ENCODE results near the gene XK. TPM values are rescaled to one million over a fixed set of nuclear protein-coding genes. Genes with fewer than 3 reads are reported as not detected.
A peak's percentile ranks its signal among the peaks of the same experiment; 100 is the strongest.

Gene XK
- total RNA-seq, 2 experiments from 2014 or later, result 0.02 to 0.04 TPM

GRCh38 chrX:37659047-37659446, 26.5 kb upstream of the XK start:
- ChIA-PET CTCF (no interaction called here), POLR2A (no interaction called here)
- Mint-ChIP-seq H3K27me3 (no peaks in the 10 kb centered on the region), H3K27ac (no peak overlapping the region), H3K36me3 (ENCODE audit: low read depth) (no peaks in the 10 kb centered on the region), H3K4me3 (no peak overlapping the region), H3K4me1 (no peaks in the 10 kb centered on the region), H3K9me3 (no peaks in the 10 kb centered on the region)
- DNase-seq, result no peak

DNA sequence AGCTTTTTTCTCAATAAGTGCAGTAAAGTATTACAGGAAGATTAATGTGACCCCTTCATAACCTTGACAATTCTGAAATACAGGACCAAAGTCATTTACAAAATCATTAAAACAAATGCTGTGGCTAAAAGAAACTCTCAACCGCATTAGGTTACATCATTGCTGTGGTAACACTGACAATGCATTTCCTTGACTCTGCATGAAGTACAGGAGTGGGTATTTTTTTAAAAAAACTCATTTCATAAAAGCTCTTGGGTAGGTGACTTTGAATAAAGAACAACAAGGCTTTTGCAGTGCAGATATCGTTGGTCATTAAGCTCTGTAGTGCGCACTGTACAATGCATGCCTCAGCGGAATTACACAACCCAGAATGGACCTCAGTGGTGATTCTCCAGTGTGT, 23.4 kb upstream of the XK start:
- Mint-ChIP-seq H3K9me3 (no peaks in the 10 kb centered on the region), H3K27me3 (no peaks in the 10 kb centered on the region)
- POLR2A ChIA-PET, result no interaction called here

DNA sequence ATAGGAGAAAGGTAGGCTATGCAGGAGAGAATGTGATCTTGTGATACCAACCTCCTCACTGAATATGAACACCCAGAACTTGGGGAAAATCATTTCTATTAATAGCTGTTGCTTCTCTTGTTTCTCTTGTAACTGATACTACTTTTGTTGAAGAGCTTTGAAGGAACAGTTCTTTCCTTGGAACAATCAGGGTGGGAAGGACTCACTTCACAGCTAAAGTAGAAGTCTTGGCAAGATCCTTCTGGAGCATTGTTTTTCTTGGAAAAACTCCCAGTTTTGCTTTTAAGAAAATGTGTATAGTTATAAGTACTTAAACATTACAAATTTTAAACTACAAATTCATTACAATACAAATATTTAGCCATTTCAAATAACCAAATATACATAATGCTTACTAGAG, 19.1 kb upstream of the XK start:
- Mint-ChIP-seq H3K4me3 (no peak overlapping the region), H3K4me1 (no peaks in the 10 kb centered on the region), H3K9me3 (no peaks in the 10 kb centered on the region), H3K36me3 (ENCODE audit: low read depth) (no peaks in the 10 kb centered on the region), H3K27me3 (no peaks in the 10 kb centered on the region), H3K27ac (no peak overlapping the region)
- POLR2A ChIA-PET, result no interaction called here
- DNase-seq, result no peak
- CTCF ChIA-PET, result no interaction called here

More for the DNA sequence above, 23.4 kb upstream of the XK start:
- H3K4me3 Mint-ChIP-seq, result no peak overlapping the region
- DNase-seq, result no peak
- no peaks in the 10 kb centered on the region for H3K36me3 Mint-ChIP-seq (ENCODE audit: low read depth)
- no peaks in the 10 kb centered on the region for H3K4me1 Mint-ChIP-seq
- H3K27ac Mint-ChIP-seq, result no peak overlapping the region
- CTCF ChIA-PET, result interaction anchor here (0.6 kb wide), 1 partner anchor 86 kb away, joined by 3 read pairs; no protein-coding TSS in a partner anchor

DNA sequence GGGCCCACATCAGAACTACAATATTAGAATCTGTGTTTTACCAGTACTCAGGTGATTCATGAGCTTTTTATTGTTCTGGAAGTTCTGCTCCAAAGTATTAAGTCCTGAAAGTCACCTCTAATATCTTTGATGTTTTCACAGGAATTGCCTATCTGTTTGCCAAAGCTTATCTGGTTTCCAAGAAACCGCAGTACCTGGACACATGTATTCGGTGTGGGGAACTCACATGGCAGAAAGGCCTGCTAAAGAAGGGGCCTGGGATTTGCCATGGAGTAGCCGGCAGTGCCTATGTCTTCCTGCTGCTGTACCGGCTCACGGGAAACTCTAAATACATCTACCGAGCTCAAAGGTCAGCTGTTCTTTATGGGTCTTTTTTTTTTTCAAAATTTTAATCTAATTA, 18.4 kb upstream of the XK start:
- POLR2A ChIA-PET, result no interaction called here
- Mint-ChIP-seq H3K4me1 (no peaks in the 10 kb centered on the region), H3K9me3 (no peaks in the 10 kb centered on the region), H3K27ac (no peak overlapping the region), H3K27me3 (no peaks in the 10 kb centered on the region), H3K36me3 (ENCODE audit: low read depth) (no peaks in the 10 kb centered on the region), H3K4me3 (no peak overlapping the region)
- CTCF ChIA-PET, result no interaction called here
- DNase-seq, result no peak

- Mint-ChIP-seq H3K9me3 (no peaks in the 10 kb centered on the region), H3K27ac (no peak overlapping the region), H3K4me3 (no peak overlapping the region), H3K27me3 (no peaks in the 10 kb centered on the region), H3K4me1 (no peaks in the 10 kb centered on the region), H3K36me3 (ENCODE audit: low read depth) (no peaks in the 10 kb centered on the region)
- ChIA-PET POLR2A (no interaction called here), CTCF (no interaction called here)
- no peak for DNase-seq
Observed at GRCh38 chrX:37672563-37672962, 13.0 kb upstream of the XK start.

GRCh38 chrX:37676811-37677210, 8.8 kb upstream of the XK start:
- Mint-ChIP-seq H3K9me3 (no peaks in the 10 kb centered on the region), H3K4me3 (no peak overlapping the region), H3K27ac (no peak overlapping the region), H3K27me3 (no peaks in the 10 kb centered on the region), H3K36me3 (ENCODE audit: low read depth) (no peaks in the 10 kb centered on the region), H3K4me1 (no peaks in the 10 kb centered on the region)
- ChIA-PET POLR2A (no interaction called here), CTCF (no interaction called here)
- DNase-seq, result no peak

DNA sequence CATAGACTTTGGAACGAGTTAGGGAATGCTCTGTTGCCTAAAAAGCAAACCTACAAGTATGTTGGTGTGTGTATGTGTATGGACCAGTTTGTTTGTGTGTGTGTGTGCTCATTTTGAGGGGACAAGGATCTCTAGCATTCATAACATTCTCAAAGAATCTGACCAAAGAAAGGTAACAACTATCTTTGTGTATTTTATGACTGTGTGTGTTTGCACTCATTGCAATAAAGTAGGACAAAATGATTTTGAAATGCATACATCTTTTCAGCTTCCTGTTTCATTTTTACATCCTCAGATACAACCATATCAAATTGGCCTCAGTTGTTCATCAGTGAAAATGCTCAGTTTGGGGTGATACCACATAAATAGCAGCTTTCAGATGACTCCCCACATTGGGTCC, 8.3 kb upstream of the XK start:
- POLR2A ChIA-PET, result no interaction called here
- Mint-ChIP-seq H3K4me3 (no peak overlapping the region), H3K4me1 (no peaks in the 10 kb centered on the region), H3K27me3 (no peaks in the 10 kb centered on the region), H3K36me3 (ENCODE audit: low read depth) (no peaks in the 10 kb centered on the region), H3K27ac (no peak overlapping the region), H3K9me3 (no peaks in the 10 kb centered on the region)
- no peak for DNase-seq
- CTCF ChIA-PET, result no interaction called here

DNA sequence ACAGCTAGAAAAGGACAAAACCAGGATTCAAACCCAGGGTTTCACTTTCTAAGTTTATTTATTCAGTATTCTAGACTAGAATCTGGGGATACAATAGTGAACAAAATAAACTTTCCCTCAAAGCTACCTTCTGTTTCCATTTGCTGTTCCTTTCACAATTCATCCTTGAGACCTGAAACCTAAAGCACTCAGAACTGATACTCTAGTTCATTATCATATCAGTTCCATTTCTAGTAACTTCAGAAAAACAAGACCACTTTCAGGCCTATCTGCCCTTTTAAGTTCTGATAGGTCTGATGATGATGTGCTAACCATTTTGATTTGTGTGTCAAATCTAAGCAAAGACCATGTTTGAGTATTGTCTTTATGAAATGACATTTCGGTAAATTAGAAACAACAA, 7.8 kb upstream of the XK start:
- Mint-ChIP-seq H3K4me1 (no peaks in the 10 kb centered on the region), H3K27ac (no peak overlapping the region), H3K4me3 (no peak overlapping the region), H3K36me3 (ENCODE audit: low read depth) (no peaks in the 10 kb centered on the region), H3K9me3 (no peaks in the 10 kb centered on the region), H3K27me3 (no peaks in the 10 kb centered on the region)
- DNase-seq, result no peak
- ChIA-PET CTCF (no interaction called here), POLR2A (no interaction called here)

GRCh38 chrX:37678574-37678973, 7.0 kb upstream of the XK start:
- Mint-ChIP-seq H3K9me3 (no peaks in the 10 kb centered on the region), H3K27ac (no peak overlapping the region), H3K4me3 (no peak overlapping the region), H3K27me3 (no peaks in the 10 kb centered on the region), H3K36me3 (ENCODE audit: low read depth) (no peaks in the 10 kb centered on the region), H3K4me1 (no peaks in the 10 kb centered on the region)
- ChIA-PET CTCF (no interaction called here), POLR2A (no interaction called here)
- DNase-seq, result no peak

- CTCF ChIA-PET, result no interaction called here
- Mint-ChIP-seq H3K4me1 (no peaks in the 10 kb centered on the region), H3K36me3 (ENCODE audit: low read depth) (no peaks in the 10 kb centered on the region), H3K27ac (no peak overlapping the region), H3K4me3 (no peak overlapping the region), H3K9me3 (no peaks in the 10 kb centered on the region), H3K27me3 (no peaks in the 10 kb centered on the region)
- POLR2A ChIA-PET, result no interaction called here
- no peak for DNase-seq
Observed at GRCh38 chrX:37679230-37679629, 6.4 kb upstream of the XK start.

- POLR2A ChIA-PET, result no interaction called here
- CTCF ChIA-PET, result no interaction called here
- H3K9me3 Mint-ChIP-seq, result no peaks in the 10 kb centered on the region
- no peak overlapping the region for H3K27ac Mint-ChIP-seq
- no peak overlapping the region for H3K4me3 Mint-ChIP-seq
- no peaks in the 10 kb centered on the region for H3K36me3 Mint-ChIP-seq (ENCODE audit: low read depth)
- peaks cover 2% of the 10 kb centered on the region for H3K27me3 Mint-ChIP-seq
- H3K4me1 Mint-ChIP-seq, result no peaks in the 10 kb centered on the region
- DNase-seq, result no peak
Observed at GRCh38 chrX:37679888-37680287, 5.7 kb upstream of the XK start.

DNA sequence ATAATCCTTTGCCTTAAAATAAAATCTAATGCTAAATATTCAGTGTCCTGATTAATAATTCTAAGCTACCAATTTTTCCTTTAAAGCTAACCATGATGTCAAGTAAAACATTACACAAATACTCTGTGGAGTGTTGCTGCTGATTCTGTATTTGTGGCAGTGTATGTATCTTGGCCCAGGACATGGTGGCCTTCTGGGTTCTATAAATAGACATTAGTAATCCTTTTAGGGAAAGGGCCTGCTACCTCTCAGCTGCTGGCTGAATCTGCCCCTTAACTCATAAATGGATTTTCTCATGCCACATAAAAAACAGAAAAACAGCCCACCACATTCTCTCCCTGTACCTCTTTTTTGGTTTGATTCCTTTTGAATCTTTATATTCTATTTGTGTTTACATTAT, 1.2 kb upstream of the XK start:
- CTCF ChIA-PET, result no interaction called here

DNA sequence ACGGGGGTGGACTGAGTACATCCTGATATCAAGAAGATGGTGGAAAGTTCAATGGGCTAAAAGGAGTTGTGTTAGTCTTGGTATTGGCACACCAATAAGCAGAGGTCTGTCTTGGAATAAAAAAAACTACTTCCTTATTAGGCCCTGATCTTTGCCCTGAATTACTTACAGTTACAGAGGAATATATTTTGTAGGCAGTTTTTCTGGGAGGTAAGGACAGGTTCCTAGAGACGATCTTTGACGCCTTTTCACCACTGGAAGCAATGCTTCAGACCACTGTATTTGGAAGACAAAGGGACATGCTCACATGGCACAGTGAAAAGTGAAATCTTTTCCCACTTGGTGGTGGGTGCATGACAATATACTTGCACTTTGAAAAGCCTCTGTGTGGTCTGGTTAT, 618 bp upstream of the XK start:
- no peaks in the 10 kb centered on the region for H3K9me3 Mint-ChIP-seq
- H3K4me1 Mint-ChIP-seq, result no peaks in the 10 kb centered on the region
- H3K4me3 Mint-ChIP-seq, result peak overlapping the region; percentile 46
- no peak for DNase-seq
- H3K27me3 Mint-ChIP-seq, result peaks cover 4% of the 10 kb centered on the region
- no peaks in the 10 kb centered on the region for H3K36me3 Mint-ChIP-seq (ENCODE audit: low read depth)
- POLR2A ChIA-PET, result no interaction called here
- no peak overlapping the region for H3K27ac Mint-ChIP-seq
- CTCF ChIA-PET, result no interaction called here

More for the DNA sequence above, 1.2 kb upstream of the XK start:
- peaks cover 4% of the 10 kb centered on the region for H3K27me3 Mint-ChIP-seq
- POLR2A ChIA-PET, result no interaction called here
- H3K4me1 Mint-ChIP-seq, result no peaks in the 10 kb centered on the region
- H3K4me3 Mint-ChIP-seq, result no peak overlapping the region
- no peaks in the 10 kb centered on the region for H3K36me3 Mint-ChIP-seq (ENCODE audit: low read depth)
- H3K9me3 Mint-ChIP-seq, result no peaks in the 10 kb centered on the region
- H3K27ac Mint-ChIP-seq, result no peak overlapping the region
- no peak for DNase-seq

DNA sequence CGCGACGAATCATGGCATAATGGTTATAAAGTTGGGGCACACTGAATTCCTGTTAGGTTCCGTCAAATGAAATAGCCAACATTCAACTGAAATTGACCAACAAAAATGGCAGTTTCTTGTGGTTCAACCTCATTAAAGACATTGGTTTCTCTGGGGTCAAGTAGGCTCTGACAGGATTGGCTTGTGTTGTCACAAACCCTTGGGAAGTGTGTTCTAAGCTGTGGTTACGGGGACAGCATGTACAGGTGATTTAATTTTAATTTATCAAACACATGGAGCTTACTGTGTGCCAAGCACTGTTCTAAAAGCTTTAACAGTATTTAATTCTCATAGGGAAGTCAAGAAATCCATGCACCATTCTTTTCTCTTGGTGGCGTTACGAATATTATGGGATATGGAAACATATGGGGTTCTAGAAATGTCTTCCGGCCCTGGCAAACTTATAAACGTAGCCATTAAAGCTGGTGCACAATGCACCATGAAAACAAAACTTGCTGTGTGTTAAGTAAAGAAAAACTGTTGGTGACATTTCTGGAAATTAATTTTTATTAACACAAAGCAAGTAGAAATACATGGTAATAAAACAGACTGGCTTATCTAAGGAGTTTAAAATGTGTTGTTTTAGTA, 891 bp downstream of the XK start:
- Mint-ChIP-seq H3K4me1 (no peaks in the 10 kb centered on the region), H3K36me3 (ENCODE audit: low read depth) (no peaks in the 10 kb centered on the region), H3K4me3 (peak overlapping the region; percentile 58), H3K27ac (no peak overlapping the region), H3K27me3 (peaks cover 4% of the 10 kb centered on the region), H3K9me3 (no peaks in the 10 kb centered on the region)
- DNase-seq, result no peak
- CTCF ChIA-PET, result no interaction called here
- POLR2A ChIA-PET, result interaction anchor here (0.6 kb wide), 1 partner anchor 327 kb away, joined by 3 read pairs; no protein-coding TSS in a partner anchor

All from activated CD4-positive, alpha-beta T cell treated with anti-CD3 and anti-CD28 coated beads, Interleukin-2, amount 10 ng/mL, durations not matched to agents 7 days and 5 days (primary cell).